Glutamatergic neuron (in vitro differentiated cells): ENCODE measurements around the gene PEX10. TPM values are rescaled to one million over a fixed set of nuclear protein-coding genes. Genes with fewer than 3 reads are reported as not detected.
A peak's percentile ranks its signal among the peaks of the same experiment; 100 is the strongest.

ENCODE experiments used
- DNase-seq: peaks from one replicate; pipeline ENCODE4 v3.0.0; 2022
- H3K27ac Mint-ChIP-seq: one replicate; pipeline ENCODE4 v1.8.0; 2020; ENCODE audit warnings: mild to moderate bottlenecking, mixed read lengths, inconsistent platforms; ENCODE audit not compliant: unreplicated experiment
- H3K27me3 Mint-ChIP-seq: one replicate; pipeline ENCODE4 v1.8.0; 2020; ENCODE audit warnings: mild to moderate bottlenecking, moderate library complexity, mixed read lengths, inconsistent platforms; ENCODE audit not compliant: unreplicated experiment
- H3K36me3 Mint-ChIP-seq: one replicate; pipeline ENCODE4 v1.8.0; 2020; ENCODE audit warnings: mild to moderate bottlenecking, mixed read lengths, inconsistent platforms; ENCODE audit not compliant: unreplicated experiment
- H3K4me1 Mint-ChIP-seq: one replicate; pipeline ENCODE4 v1.8.0; 2020; ENCODE audit warnings: mild to moderate bottlenecking, low read depth, mixed read lengths, inconsistent platforms; ENCODE audit not compliant: unreplicated experiment
- H3K4me3 Mint-ChIP-seq: one replicate; pipeline ENCODE4 v1.8.0; 2020; ENCODE audit warnings: mild to moderate bottlenecking, mixed read lengths, inconsistent platforms; ENCODE audit not compliant: unreplicated experiment
- H3K9me3 Mint-ChIP-seq: one replicate; pipeline ENCODE4 v1.8.0; 2020; ENCODE audit warnings: mild to moderate bottlenecking, moderate library complexity, mixed read lengths, inconsistent platforms; ENCODE audit not compliant: unreplicated experiment
- CTCF ChIP-seq: fragments of 200-600 bp; sonication (generic); IDR thresholded peaks from one replicate; pipeline ENCODE4 v1.5.0; 2021; ENCODE audit not compliant: partially characterized antibody, unreplicated experiment
- total RNA-seq: library from RNA; stranded (reverse); fragmentation: NEBNext Ultra II Directional; extraction: Animal tissue kit (Norgen Biotek cat#: 25700); gene quantifications from one replicate; pipeline ENCODE4 v1.2.1, GENCODE V29; 2021; ENCODE audit not compliant: unreplicated experiment

PEX10 gene
- total RNA-seq, 1 donor from 2014 or later, result 14.0 TPM

GRCh38 chr1:2377751-2378440 lies 34.5 kb downstream of the PEX10 start:
- Mint-ChIP-seq H3K27me3 (peaks cover 10% of the 10 kb centered on the region), H3K9me3 (peaks cover 2% of the 10 kb centered on the region), H3K4me1 (peaks cover 7% of the 10 kb centered on the region)

GRCh38 chr1:2376931-2377672 lies 35.3 kb downstream of the PEX10 start:
- no peak overlapping the region for H3K27ac Mint-ChIP-seq
- no peaks in the 10 kb centered on the region for H3K36me3 Mint-ChIP-seq
- H3K4me3 Mint-ChIP-seq, result no peak overlapping the region

More at GRCh38 chr1:2377751-2378440, 34.5 kb downstream of the PEX10 start:
- H3K27ac Mint-ChIP-seq, result no peak overlapping the region
- no peak overlapping the region for H3K4me3 Mint-ChIP-seq
- no peaks in the 10 kb centered on the region for H3K36me3 Mint-ChIP-seq
- no peak for TF ChIP-seq CTCF
- DNase-seq, result peak; percentile 8

GRCh38 chr1:2376261-2376741 lies 36.1 kb downstream of the PEX10 start:
- Mint-ChIP-seq H3K27ac (no peak overlapping the region), H3K27me3 (peaks cover 13% of the 10 kb centered on the region), H3K4me1 (peaks cover 7% of the 10 kb centered on the region), H3K9me3 (peaks cover 4% of the 10 kb centered on the region), H3K4me3 (no peak overlapping the region), H3K36me3 (no peaks in the 10 kb centered on the region)
- TF ChIP-seq CTCF, result no peak
- DNase-seq, result no peak

More at GRCh38 chr1:2376931-2377672, 35.3 kb downstream of the PEX10 start:
- peak; percentile 8 for DNase-seq
- peaks cover 10% of the 10 kb centered on the region for H3K27me3 Mint-ChIP-seq
- peaks cover 7% of the 10 kb centered on the region for H3K4me1 Mint-ChIP-seq
- H3K9me3 Mint-ChIP-seq, result peaks cover 2% of the 10 kb centered on the region
- no peak for TF ChIP-seq CTCF

- no peak for DNase-seq
- Mint-ChIP-seq H3K9me3 (peaks cover 4% of the 10 kb centered on the region), H3K4me3 (no peak overlapping the region), H3K36me3 (no peaks in the 10 kb centered on the region), H3K27me3 (peaks cover 13% of the 10 kb centered on the region), H3K4me1 (peaks cover 7% of the 10 kb centered on the region), H3K27ac (no peak overlapping the region)
- no peak for TF ChIP-seq CTCF
Observed at GRCh38 chr1:2375923-2376260, 36.5 kb downstream of the PEX10 start.
